CD4-positive, alpha-beta memory T cell (primary cell): Measurements from ENCODE around the gene TACR2. TPM values are rescaled to one million over a fixed set of nuclear protein-coding genes. Genes with fewer than 3 reads are reported as not detected.

ENCODE experiments used
- CTCF ChIA-PET: fragments of 350-600 bp; sonication (Branson Sonifier 250); formaldehyde crosslinking; loops from one replicate; lab custom pipeline; 2021; ENCODE audit warnings: inconsistent platforms; ENCODE audit not compliant: partially characterized antibody; lab: Charles Lee
- POLR2A ChIA-PET: fragments of 350-600 bp; sonication (Branson Sonifier 250); formaldehyde crosslinking; loops from one replicate; lab custom pipeline; 2021; ENCODE audit not compliant: partially characterized antibody; lab: Charles Lee
- DNase-seq, 5 donors: peaks; one replicate each; pipeline versions ENCODE4 v3.0.0 to v3.0.0-alpha.2; 2020 to 2022; ENCODE audit warnings: mixed read lengths in 1 of 5
- H3K27ac ChIP-seq: one replicate; pipeline ENCODE4 v1.7.0; 2013; ENCODE audit warnings: low read depth, low read length
- H3K27me3 ChIP-seq: 2 replicates; pipeline ENCODE4 v1.7.0; 2013; ENCODE audit warnings: mild to moderate bottlenecking, low read length, moderate library complexity; ENCODE audit not compliant: insufficient read depth
- H3K36me3 ChIP-seq: 2 replicates; pipeline ENCODE4 v1.7.0; 2013; ENCODE audit warnings: mild to moderate bottlenecking, low read length, moderate library complexity; ENCODE audit not compliant: insufficient read depth
- H3K4me1 ChIP-seq: 2 replicates; pipeline ENCODE4 v1.7.0; 2013; ENCODE audit warnings: mild to moderate bottlenecking, low read length, moderate library complexity; ENCODE audit not compliant: insufficient read depth
- H3K4me3 ChIP-seq, 2 donors: one replicate each; pipeline ENCODE4 v1.7.0; 2013; ENCODE audit warnings: low read length in 2 of 2, mild to moderate bottlenecking in 1 of 2
- H3K9me3 ChIP-seq, 2 donors: one replicate each; pipeline ENCODE4 v1.7.0; 2013; ENCODE audit warnings: low read length in 2 of 2, control low read depth in 1 of 2; ENCODE audit not compliant: control insufficient read depth in 1 of 2
- H3K27ac Mint-ChIP-seq, 7 donors: one replicate each; pipeline ENCODE4 v1.8.0; 2020 to 2021; ENCODE audit warnings: mixed read lengths in 7 of 7, mild to moderate bottlenecking in 6 of 7, inconsistent platforms in 3 of 7, moderate library complexity in 3 of 7
- H3K27me3 Mint-ChIP-seq, 2 donors: one replicate each; pipeline ENCODE4 v1.8.0; 2020 to 2021; ENCODE audit warnings: mixed read lengths in 2 of 2
- H3K36me3 Mint-ChIP-seq, 2 donors: one replicate each; pipeline ENCODE4 v1.8.0; 2020 to 2021; ENCODE audit warnings: mixed read lengths in 2 of 2, inconsistent platforms in 1 of 2, mild to moderate bottlenecking in 1 of 2
- H3K4me1 Mint-ChIP-seq, 4 donors: one replicate each; pipeline ENCODE4 v1.8.0; 2020 to 2021; ENCODE audit warnings: mixed read lengths in 4 of 4, mild to moderate bottlenecking in 1 of 4
- H3K4me3 Mint-ChIP-seq, 8 donors: one replicate each; pipeline ENCODE4 v1.8.0; 2020 to 2021; ENCODE audit warnings: mixed read lengths in 8 of 8, mild to moderate bottlenecking in 7 of 8, moderate library complexity in 6 of 8, inconsistent platforms in 3 of 8
- H3K9me3 Mint-ChIP-seq, 8 donors: one replicate each; pipeline ENCODE4 v1.8.0; 2020 to 2021; ENCODE audit warnings: mixed read lengths in 8 of 8, mild to moderate bottlenecking in 5 of 8, inconsistent platforms in 3 of 8, moderate library complexity in 1 of 8
- intact Hi-C: fragments of 100-400 bp; cut with micrococcal nuclease; formaldehyde crosslinking; loops from one replicate; pipeline ENCODE4 v1.15.1; 2023
- polyA plus RNA-seq, 2 donors: library from polyadenylated mRNA; unstranded; fragments of 300-500 nt; fragmentation: Illumina TruSeq; gene quantifications; one replicate each; pipeline ENCODE4 v1.2.3, GENCODE V29; 2021
- total RNA-seq, 2 experiments: library from RNA; stranded (reverse); gene quantifications; one replicate each; pipeline ENCODE4 v1.2.3, GENCODE V29; 2021

The TACR2 gene
- total and polyA plus RNA-seq, 4 experiments from 2014 or later: 0.17 to 0.19 TPM; not detected in 2

GRCh38 chr10:69405221-69405620 is 11.5 kb downstream of the TACR2 start:
- Histone ChIP-seq H3K27ac (no peak overlapping the region), H3K4me3 (no peak overlapping the region), H3K4me1 (peaks cover 17% of the 10 kb centered on the region), H3K36me3 (peaks cover 17% of the 10 kb centered on the region), H3K27me3 (no peaks in the 10 kb centered on the region), H3K9me3 (no peaks in the 10 kb centered on the region)
- Mint-ChIP-seq H3K27ac (peak overlapping the region in 4 of 7 donors; percentile 36 to 80 (median 63)), H3K4me1 (peaks cover 8 to 34% (median 16%) of the 10 kb centered on the region in 4 donors), H3K27me3 (no peaks in the 10 kb centered on the region), H3K4me3 (no peak overlapping the region), H3K36me3 (peaks cover 19 to 35% of the 10 kb centered on the region in 2 donors), H3K9me3 (peaks cover 0 to 2% (median 0%) of the 10 kb centered on the region in 8 donors)
- intact Hi-C loops: loop anchor here (5.0 kb wide), 2 partner anchors 223 to 283 kb away; partner anchors contain the start of genes SUPV3L1 and VPS26A
- ChIA-PET POLR2A (interaction anchor here (1.0 kb wide), 1 partner anchor 13 kb away, joined by 3 read pairs; no protein-coding TSS in a partner anchor), CTCF (interaction anchor here (0.7 to 7.2 kb wide), 8 partner anchors 12 to 176 kb away, joined by 3 to 80 read pairs (median 8); partner anchors contain the start of genes TACR2 and TSPAN15)
- DNase-seq: no peak

GRCh38 chr10:69404786-69405185 is 11.9 kb downstream of the TACR2 start:
- Histone ChIP-seq H3K27me3 (no peaks in the 10 kb centered on the region), H3K4me1 (peaks cover 17% of the 10 kb centered on the region), H3K36me3 (peaks cover 20% of the 10 kb centered on the region), H3K9me3 (no peaks in the 10 kb centered on the region), H3K27ac (no peak overlapping the region), H3K4me3 (no peak overlapping the region)
- ChIA-PET POLR2A (interaction anchor here (1.6 kb wide), 1 partner anchor 86 kb away, joined by 5 read pairs; no protein-coding TSS in a partner anchor), CTCF (interaction anchor here (1.2 to 7.2 kb wide), 7 partner anchors 12 to 176 kb away, joined by 3 to 80 read pairs (median 7); no protein-coding TSS in a partner anchor)
- Mint-ChIP-seq H3K9me3 (peaks cover 0 to 2% (median 0%) of the 10 kb centered on the region in 8 donors), H3K27ac (peak overlapping the region in 4 of 7 donors; percentile 19 to 80 (median 64)), H3K4me1 (peaks cover 8 to 32% (median 16%) of the 10 kb centered on the region in 4 donors), H3K4me3 (no peak overlapping the region), H3K36me3 (peaks cover 19 to 39% of the 10 kb centered on the region in 2 donors), H3K27me3 (no peaks in the 10 kb centered on the region)
- intact Hi-C loops: loop anchor here (5.0 kb wide), 2 partner anchors 222 to 282 kb away; partner anchors contain the start of genes SUPV3L1 and VPS26A
- DNase-seq: no peak

- no peaks in the 10 kb centered on the region for H3K9me3 ChIP-seq
- CTCF ChIA-PET: interaction anchor here (1.2 to 7.2 kb wide), 4 partner anchors 10 to 112 kb away, joined by 5 to 80 read pairs (median 8); no protein-coding TSS in a partner anchor
- Mint-ChIP-seq H3K9me3 (peaks cover 0 to 2% (median 0%) of the 10 kb centered on the region in 8 donors), H3K4me1 (peaks cover 4 to 22% (median 8%) of the 10 kb centered on the region in 4 donors), H3K4me3 (no peak overlapping the region), H3K27me3 (no peaks in the 10 kb centered on the region), H3K36me3 (peaks cover 27 to 51% of the 10 kb centered on the region in 2 donors), H3K27ac (peak overlapping the region in 1 of 7 donors; percentile 46)
- no peak overlapping the region for H3K4me3 ChIP-seq
- no peaks in the 10 kb centered on the region for H3K27me3 ChIP-seq
- H3K27ac ChIP-seq: no peak overlapping the region
- H3K4me1 ChIP-seq: peaks cover 9% of the 10 kb centered on the region
- peaks cover 33% of the 10 kb centered on the region for H3K36me3 ChIP-seq
- intact Hi-C loops: no loop called here
- POLR2A ChIA-PET: interaction anchor here (0.8 to 1.6 kb wide), 3 partner anchors 23 to 95 kb away, joined by 3 to 5 read pairs (median 3); no protein-coding TSS in a partner anchor
- DNase-seq: no peak
Observed at GRCh38 chr10:69403519-69403918, 13.2 kb downstream of the TACR2 start.

GRCh38 chr10:69403066-69403465 is 13.7 kb downstream of the TACR2 start:
- Mint-ChIP-seq H3K4me3 (no peak overlapping the region), H3K4me1 (peaks cover 2 to 18% (median 4%) of the 10 kb centered on the region in 4 donors), H3K9me3 (peaks cover 0 to 2% (median 0%) of the 10 kb centered on the region in 8 donors), H3K36me3 (peaks cover 29 to 54% of the 10 kb centered on the region in 2 donors), H3K27ac (peak overlapping the region in 1 of 7 donors; percentile 9), H3K27me3 (no peaks in the 10 kb centered on the region)
- no peak overlapping the region for H3K27ac ChIP-seq
- intact Hi-C loops: no loop called here
- H3K4me1 ChIP-seq: peaks cover 5% of the 10 kb centered on the region
- ChIA-PET POLR2A (interaction anchor here (0.8 to 1.6 kb wide), 2 partner anchors 84 to 95 kb away, joined by 3 to 5 read pairs; no protein-coding TSS in a partner anchor), CTCF (interaction anchor here (1.2 to 7.2 kb wide), 4 partner anchors 10 to 112 kb away, joined by 5 to 80 read pairs (median 8); no protein-coding TSS in a partner anchor)
- H3K4me3 ChIP-seq: no peak overlapping the region
- peak in 1 of 5 donors; percentile 9 for DNase-seq
- peaks cover 37% of the 10 kb centered on the region for H3K36me3 ChIP-seq
- no peaks in the 10 kb centered on the region for H3K9me3 ChIP-seq
- no peaks in the 10 kb centered on the region for H3K27me3 ChIP-seq

GRCh38 chr10:69402386-69402785 is 14.3 kb downstream of the TACR2 start:
- POLR2A ChIA-PET: no interaction called here
- peaks cover 29 to 59% of the 10 kb centered on the region in 2 donors for H3K36me3 Mint-ChIP-seq
- peak overlapping the region in 1 of 7 donors; percentile 16 for H3K27ac Mint-ChIP-seq

GRCh38 chr10:69401416-69401815 is 15.3 kb downstream of the TACR2 start:
- Mint-ChIP-seq H3K27me3 (no peaks in the 10 kb centered on the region), H3K36me3 (peaks cover 33 to 64% of the 10 kb centered on the region in 2 donors), H3K4me1 (peaks cover 0 to 6% (median under 1%) of the 10 kb centered on the region in 4 donors), H3K4me3 (no peak overlapping the region), H3K27ac (no peak overlapping the region), H3K9me3 (peaks cover 0 to 2% (median 0%) of the 10 kb centered on the region in 8 donors)
- H3K4me1 ChIP-seq: no peaks in the 10 kb centered on the region
- CTCF ChIA-PET: no interaction called here
- peak in 1 of 5 donors; percentile 14 for DNase-seq
- H3K36me3 ChIP-seq: peaks cover 51% of the 10 kb centered on the region
- no peaks in the 10 kb centered on the region for H3K9me3 ChIP-seq
- POLR2A ChIA-PET: no interaction called here
- intact Hi-C loops: no loop called here
- no peak overlapping the region for H3K27ac ChIP-seq
- H3K4me3 ChIP-seq: no peak overlapping the region
- no peaks in the 10 kb centered on the region for H3K27me3 ChIP-seq

More at GRCh38 chr10:69402386-69402785, 14.3 kb downstream of the TACR2 start:
- Mint-ChIP-seq H3K4me1 (peaks cover 0 to 14% (median under 1%) of the 10 kb centered on the region in 4 donors), H3K27me3 (no peaks in the 10 kb centered on the region), H3K4me3 (no peak overlapping the region), H3K9me3 (peaks cover 0 to 2% (median 0%) of the 10 kb centered on the region in 8 donors)
- intact Hi-C loops: no loop called here
- Histone ChIP-seq H3K27me3 (no peaks in the 10 kb centered on the region), H3K9me3 (no peaks in the 10 kb centered on the region), H3K27ac (no peak overlapping the region), H3K4me1 (no peaks in the 10 kb centered on the region), H3K4me3 (no peak overlapping the region), H3K36me3 (peaks cover 43% of the 10 kb centered on the region)
- no peak for DNase-seq
- CTCF ChIA-PET: interaction anchor here (7.2 kb wide), 1 partner anchor 106 kb away, joined by 80 read pairs; no protein-coding TSS in a partner anchor

- Histone ChIP-seq H3K9me3 (no peaks in the 10 kb centered on the region), H3K4me3 (no peak overlapping the region), H3K27ac (no peak overlapping the region), H3K36me3 (peaks cover 51% of the 10 kb centered on the region), H3K4me1 (no peaks in the 10 kb centered on the region), H3K27me3 (no peaks in the 10 kb centered on the region)
- DNase-seq: no peak
- ChIA-PET CTCF (no interaction called here), POLR2A (no interaction called here)
- intact Hi-C loops: no loop called here
- H3K27me3 Mint-ChIP-seq: no peaks in the 10 kb centered on the region
- H3K27ac Mint-ChIP-seq: no peak overlapping the region
- H3K9me3 Mint-ChIP-seq: peaks cover 0 to 2% (median 0%) of the 10 kb centered on the region in 8 donors
- peaks cover 33 to 64% of the 10 kb centered on the region in 2 donors for H3K36me3 Mint-ChIP-seq
- H3K4me3 Mint-ChIP-seq: no peak overlapping the region
- H3K4me1 Mint-ChIP-seq: peaks cover 0 to 2% (median under 1%) of the 10 kb centered on the region in 4 donors
Observed at GRCh38 chr10:69400936-69401335, 15.8 kb downstream of the TACR2 start.
